DMS 273 (cell line): ENCODE data around the gene ATP5ME.
"Not testable (repeated sequence)": the region's sequence is repeated elsewhere in the genome, so short reads cannot be mapped to it uniquely, and the experiment has no call there.

Experiments
- DNase-seq: peaks from one replicate; lab custom pipeline; 2025; ENCODE audit not compliant: unreplicated experiment; lab: John Stamatoyannopoulos, UW

Gene ATP5ME, protein sequence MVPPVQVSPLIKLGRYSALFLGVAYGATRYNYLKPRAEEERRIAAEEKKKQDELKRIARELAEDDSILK

DNA sequence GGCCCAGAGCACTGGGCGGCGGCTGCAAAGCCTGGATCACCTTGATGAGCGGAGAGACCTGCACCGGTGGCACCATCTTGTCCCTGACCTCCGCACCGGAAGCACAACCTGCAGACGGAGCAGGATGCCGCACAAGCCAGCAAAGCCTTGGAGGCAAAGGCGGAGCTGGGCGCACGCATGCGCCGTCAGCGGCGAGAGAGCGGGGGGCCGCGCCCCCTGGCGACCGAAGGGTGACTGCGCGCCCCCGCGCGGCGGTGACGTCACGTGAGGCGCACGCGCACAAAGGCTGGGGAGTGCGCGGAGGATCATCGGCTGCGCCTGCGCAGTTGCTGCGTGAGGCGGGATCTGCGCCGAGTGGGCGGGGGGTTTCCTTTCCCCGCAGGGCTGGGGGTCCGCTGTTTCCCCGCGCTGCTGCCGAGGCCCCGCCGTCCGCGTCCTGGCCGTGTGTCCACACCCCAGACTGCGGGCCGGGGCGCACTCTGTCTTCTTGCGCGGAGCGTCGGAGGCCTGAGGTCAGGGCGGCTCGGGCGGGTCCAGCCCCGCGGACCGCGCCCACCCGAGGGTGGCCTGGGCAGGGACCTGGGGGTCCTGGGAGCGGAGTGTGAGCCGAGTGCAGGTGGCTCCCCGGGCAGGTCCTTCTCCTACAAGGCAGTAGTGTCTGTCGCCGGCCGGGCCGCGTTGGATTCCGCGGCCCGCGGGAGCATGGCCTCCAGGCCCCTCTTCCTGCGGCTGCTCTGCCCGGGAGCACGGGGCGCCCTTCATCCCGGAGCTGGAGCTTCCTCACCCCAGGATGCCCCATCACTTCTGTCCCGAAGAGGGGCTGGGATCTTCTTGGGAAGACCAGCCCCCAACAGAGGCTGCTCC lies at the start of gene ATP5ME, which contains the start of gene MYL5:
ATP5ME (minus strand) TSS at position 105 of the 864 bp plus-strand sequence; CDS start at position 76, 29 bp downstream.
MYL5 (plus strand) TSS at position 371 of the 864 bp plus-strand sequence. CDS start 3,485 bp downstream, outside the sequence.
- DNase-seq: peak; percentile 96

DNA sequence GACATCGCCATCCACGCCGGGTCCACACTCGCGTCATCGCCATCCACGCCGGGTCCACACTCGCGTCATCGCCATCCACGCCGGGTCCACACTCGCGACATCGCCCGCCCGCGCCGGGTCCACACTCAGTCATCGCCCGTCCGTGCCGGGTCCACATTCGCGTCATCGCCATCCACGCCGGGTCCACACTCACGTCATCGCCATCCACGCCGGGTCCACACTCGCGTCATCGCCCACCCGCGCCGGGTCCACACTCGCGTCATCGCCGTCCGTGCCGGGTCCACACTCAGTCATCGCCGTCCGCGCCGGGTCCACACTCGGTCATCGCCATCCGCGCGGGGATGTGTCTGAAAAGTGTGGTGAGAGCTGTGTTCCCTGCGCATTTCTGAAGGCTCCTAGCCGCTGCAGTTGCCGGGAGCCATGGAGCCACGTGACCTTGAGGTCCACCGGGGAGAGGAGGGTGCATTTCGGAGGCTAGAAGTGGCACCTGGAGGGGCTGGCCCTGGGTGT lies 48.8 kb upstream of the ATP5ME start:
- DNase-seq: no peak

DNA sequence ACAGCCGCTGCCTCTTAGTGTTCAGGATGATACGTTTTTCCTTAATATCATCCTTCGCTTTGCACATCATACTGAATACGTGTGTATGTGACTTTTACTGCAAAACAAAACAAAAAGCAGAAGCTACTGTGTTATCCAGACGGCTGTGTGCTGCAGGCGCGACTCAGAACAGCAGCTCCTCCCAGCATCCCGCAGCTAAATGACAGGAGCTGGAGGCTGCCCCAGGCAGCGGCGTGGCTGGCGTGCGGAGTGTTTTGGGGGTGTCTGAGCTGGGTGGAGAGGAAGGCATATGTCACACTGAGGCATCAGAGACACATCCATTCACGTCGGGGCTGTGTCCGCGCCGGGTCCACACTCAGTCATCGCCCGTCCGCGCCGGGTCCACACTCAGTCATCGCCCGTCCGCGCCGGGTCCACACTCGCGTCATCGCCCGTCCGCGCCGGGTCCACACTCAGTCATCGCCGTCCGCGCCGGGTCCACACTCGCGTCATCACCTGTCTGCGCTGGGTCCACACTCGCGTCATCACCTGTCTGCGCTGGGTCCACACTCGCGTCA lies 48.2 kb upstream of the ATP5ME start:
- no peak for DNase-seq

DNA sequence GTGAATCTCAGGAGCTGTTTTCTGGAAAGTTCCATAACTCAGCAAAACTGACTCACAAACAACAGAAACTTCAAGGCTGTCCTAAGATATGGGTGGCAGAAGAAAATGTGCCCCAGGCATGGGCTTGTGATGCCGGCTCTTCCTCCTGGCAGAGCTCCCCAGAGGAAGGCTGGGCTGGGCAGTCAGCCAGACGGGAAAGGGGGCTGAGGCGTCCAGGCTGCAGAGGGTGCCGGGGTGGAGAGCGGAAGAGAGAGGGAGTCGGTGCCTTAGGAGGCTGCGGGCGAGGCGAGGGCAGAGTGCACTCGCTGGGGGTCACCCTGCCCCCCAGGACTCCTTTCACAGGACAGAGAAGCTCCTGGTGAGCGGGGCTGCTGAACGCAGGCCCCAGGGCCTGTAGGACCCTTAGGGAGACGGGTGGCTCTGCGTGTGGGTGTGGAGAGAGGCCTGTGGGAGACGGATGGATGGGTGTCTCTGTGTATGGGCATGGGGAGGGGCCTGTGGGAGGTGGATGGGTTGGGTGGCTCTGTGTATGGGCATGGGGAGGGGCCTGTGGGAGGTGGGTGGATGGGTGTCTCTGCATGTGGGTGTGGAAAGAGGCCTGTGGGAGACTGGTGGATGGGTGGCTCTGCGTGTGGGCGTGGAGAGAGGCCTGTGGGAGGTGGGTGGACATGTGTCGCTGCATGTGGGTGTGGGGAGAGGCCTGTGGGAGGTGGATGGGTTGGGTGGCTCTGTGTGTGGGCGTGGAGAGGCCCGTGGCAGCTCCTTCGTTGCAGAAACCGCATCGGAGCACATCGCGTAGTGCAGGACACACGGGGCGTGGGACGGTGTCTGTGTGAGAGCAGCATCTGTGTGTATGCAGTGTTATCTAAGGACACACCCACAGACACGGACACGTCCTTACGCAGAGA lies 47.4 kb upstream of the ATP5ME start:
- no peak for DNase-seq

GRCh38 chr4:720111-720860 lies 46.2 kb upstream of the ATP5ME start:
- DNase-seq: no peak

DNA sequence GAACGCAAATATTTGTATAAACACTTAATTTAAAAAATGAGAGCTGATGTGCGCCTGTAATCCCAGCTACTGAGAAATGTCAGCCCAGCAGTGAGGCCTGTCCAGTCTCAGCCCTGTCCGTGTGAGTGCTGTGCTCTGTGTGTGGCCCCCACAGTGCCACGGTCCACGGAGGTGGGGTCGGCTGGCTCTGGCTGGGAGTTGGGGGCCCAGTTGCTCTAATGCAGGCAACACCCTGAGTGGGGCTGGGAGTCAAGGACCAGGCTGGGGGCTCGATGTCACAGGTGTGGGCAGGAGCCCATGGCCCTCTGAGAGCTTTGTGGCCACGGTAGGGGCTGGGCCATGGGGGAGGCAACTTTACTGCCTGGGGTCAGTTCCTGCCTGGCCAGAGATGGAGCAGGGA lies 44.4 kb upstream of the ATP5ME start:
- no peak for DNase-seq

DNA sequence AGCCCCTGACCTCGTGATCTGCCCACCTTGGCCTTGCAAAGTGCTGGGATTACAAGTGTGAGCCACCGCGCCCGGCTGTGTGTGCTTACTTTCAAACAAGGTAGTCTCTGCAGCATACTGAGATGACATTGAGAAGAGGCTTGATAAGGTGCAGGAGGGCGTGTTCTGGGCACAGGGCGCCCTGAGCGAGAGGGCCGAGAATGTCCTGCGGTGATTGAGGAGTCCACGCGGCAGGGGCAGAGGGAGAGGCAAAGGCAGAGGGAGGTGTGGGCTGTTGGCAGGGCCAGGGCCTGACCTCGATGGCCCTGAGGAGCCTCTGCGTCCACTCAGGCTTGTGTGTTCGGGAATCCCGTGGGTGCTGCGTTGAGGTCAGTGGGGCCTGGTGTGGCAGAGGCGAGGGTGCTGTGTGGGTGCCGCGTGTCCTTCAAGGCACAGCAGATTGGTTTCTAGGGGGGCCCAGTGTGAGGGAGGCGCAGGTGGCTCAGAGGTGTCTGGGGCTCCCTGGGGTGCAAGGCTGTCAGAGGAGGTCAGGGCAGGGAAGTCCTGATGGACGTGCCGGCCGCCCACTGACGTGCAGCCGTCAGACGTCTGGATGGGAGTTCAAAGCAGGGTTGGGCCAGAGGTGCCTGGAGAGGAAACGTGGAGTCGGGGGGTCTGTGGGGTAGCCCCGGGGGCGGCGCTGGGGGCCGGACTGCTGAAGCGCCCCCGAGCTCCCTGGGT lies 43.7 kb upstream of the ATP5ME start:
- no peak for DNase-seq

DNA sequence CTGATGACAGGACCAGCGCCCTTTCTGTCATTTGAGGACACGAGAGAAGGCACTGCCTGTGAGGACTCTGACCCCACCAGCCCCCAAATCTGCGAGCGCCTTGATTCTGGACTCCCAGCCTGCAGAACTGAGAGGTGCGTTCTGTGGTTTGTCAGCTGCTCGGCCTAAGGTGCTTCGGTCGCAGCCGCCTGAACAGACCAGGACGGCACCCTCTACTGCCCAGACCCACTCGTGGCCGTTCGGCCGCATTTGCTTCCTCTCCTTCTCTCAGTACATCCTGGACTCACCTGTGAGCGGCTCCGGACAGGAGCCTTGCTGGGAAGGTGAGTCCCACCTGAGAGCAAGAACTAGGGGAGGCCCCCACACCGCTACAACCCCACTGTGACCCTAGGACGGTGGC lies 40.0 kb upstream of the ATP5ME start:
- DNase-seq: no peak

DNA sequence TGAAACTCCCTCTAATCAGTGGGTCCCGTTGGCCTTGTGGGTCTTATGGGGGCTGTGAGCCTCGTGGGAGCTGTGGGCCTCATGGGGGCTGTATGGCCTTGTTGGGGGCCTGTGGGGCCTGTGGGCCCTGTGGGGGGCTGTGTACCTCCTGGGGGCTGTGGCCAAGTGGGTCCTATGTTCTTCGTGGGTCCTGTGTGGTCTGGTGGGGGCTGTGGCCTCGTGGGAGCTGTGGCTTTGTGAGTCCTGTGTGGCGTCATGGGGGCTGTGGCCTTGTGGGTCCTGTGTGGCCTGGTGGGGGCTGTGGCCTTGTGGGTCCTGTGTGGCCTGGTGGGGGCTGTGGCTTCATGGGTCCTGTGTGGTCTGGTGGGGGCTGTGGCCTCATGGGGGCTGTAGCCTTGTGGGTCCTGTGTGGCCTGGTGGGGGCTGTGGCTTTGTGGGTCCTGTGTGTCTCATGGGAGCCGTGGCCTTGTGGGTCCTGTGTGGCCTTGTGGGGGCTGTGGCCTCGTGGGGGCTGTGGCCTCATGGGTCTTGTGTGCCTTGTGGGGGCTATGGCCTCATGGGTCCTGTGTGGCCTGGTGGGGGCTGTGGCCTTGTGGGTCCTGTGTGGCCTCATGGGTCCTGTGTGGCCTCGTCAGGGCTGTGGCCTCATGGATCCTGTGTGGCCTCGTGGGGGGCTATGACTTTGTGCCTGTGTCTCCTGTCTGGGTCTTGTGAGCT lies 39.0 kb upstream of the ATP5ME start:
- no peak for DNase-seq

GRCh38 chr4:712093-712492 lies 38.0 kb upstream of the ATP5ME start:
- DNase-seq: no peak

GRCh38 chr4:710916-711315 lies 36.8 kb upstream of the ATP5ME start:
- no peak for DNase-seq

DNA sequence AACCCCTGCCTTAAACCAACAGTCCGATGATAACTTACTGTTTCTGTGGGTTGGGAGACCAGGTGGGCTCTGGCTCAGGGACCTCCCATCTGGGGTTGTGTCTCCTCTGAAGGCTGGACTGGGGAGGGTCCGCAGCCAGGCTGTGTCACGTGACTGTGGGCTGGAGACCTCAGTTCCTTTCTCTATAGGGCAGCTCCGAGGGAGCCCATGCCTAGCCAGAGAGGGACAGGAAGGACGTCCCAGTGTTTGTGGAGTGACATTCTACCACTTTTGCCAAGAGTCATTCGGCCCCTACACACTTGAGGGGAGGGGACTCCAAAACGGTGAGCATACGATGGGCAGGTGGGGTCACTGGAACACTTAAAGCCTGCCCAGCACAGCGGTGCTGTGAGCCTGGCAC lies 36.0 kb upstream of the ATP5ME start:
- DNase-seq: no peak

DNA sequence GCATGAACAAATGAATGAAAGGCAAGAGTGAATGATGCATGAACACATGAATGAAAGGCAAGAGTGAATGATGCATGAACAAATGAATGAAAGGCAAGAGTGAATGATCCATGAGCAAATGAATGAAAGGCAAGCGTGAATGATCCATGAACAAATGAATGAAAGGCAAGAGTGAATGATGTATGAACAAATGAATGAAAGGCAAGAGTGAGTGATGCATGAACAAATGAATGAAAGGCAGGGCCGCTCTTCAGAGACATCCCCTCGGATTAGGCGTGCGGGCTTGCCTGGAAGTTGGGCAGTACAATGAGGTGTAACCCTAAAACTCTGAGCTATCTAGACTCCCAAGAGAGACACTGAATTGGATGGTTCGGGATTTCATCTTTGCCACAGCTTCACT lies 35.3 kb upstream of the ATP5ME start:
- DNase-seq: no peak

DNA sequence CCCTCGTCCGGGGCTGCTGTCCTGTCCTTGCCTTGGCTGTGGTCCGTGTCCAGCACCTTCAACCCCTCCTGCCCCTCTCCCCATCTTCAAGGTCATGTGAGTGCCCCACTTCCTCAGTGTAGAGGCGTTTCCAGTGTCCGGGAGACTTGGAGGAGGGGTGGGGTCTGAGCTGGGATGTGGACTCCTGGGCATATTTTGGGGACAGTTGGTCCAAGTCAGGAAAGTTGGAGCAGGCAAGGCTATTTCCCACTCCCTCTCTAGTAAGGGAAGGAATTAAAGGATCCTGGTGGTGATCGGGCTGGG lies 34.5 kb upstream of the ATP5ME start:
- no peak for DNase-seq

DNA sequence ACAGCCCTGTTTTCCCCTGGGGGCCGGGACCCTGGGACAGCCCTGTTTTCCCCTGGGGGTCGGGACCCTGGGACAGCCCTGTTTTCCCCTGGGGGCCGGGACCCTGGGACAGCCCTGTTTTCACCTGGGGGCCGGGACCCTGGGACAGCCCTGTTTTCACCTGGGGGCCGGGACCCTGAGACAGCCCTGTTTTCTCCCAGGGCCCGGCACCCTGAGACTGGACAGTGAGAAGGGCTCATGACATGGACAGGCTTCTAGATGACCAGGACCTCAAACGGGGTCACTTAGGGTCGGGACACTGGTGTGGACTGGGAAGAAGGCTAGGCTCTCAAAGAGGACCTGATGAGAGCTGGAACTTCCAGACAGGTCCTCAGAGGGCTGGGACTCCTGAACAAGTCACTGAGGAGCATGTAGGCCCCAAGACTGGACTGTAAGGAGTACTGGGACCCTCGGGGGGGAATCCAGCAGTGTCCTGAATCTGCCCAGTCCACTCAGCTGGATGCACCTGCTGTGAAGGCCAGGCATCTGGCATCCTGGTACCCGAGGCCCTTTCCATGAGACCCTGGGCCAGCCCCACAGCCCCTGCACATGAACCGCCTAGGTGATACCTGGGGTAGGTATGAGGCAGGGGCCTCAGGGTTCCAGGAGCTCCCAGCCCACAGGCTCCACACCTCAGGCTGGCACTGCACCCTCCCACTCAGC lies 34.0 kb upstream of the ATP5ME start:
- DNase-seq: no peak

DNA sequence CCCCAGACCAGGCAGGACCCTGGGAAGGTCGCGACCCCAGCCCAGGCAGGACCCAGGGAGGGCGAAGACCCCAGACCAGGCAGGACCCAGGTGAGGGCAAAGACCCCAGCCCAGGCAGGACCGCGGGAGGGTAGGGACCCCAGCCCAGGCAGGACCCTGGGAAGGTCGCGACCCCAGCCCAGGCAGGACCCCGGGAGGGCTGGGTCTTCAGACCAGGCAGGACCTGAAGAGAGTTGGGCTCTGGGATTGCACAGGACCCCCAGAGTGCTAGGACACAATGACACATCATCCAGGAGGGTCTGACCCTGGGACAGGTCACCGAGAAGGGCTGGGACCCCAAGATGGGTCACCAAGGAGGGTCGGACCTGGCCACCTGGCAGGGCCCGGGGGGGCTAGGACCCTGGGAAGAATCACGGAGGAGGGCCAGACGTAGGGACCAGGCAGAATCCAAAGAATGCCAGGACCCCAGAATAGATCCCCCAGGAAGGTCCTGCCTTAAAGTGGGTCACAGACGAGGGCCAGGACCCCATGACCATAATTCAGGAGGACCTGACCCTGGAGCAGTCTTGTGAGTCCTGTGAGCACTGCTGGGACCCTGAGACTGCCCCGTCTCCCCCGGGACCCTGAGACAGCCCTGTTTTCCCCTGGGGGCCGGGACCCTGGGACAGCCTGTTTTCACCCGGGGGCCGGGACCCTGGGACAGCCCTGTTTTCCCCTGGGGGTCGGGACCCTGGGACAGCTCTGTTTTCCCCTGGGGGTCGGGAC lies 32.9 kb upstream of the ATP5ME start:
- no peak for DNase-seq

DNA sequence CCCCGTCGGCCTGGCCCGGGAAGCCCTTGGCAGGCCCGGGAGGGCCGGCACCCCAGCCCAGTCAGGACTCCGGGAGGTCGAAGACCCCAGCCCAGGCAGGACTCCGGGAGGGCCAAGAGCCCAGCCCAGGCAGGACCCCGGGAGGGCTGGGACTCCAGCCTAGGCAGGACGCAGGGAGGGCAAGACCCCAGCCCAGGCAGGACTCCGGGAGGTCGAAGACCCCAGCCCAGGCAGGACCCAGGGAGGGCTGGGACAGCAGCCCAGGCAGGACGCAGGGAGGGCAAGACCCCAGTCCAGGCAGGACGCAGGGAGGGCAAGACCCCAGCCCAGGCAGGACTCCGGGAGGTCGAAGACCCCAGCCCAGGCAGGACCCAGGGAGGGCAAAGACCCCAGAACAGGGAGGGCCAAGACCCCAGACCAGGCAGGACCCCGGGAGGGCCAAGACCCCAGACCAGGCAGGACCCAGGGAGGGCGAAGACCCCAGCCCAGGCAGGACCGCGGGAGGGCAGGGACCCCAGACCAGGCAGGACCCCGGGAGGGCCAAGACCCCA lies 32.1 kb upstream of the ATP5ME start:
- not testable (repeated sequence) for DNase-seq
